HCT116 (cell line): ENCODE data around the gene EP300. TPM values are rescaled to one million over a fixed set of nuclear protein-coding genes. Genes with fewer than 3 reads are reported as not detected.

Experiments
- ATAC-seq: fragments of 200-7000 bp; cut with Tn5 transposase; 2 replicates; pipeline ENCODE4 v1.9.1; 2020; ENCODE audit warnings: mild to moderate bottlenecking, moderate library complexity
- BruUV-seq: library from RNA; stranded (reverse); fragments of 400-500 nt; replicated peaks from 2 replicates; lab custom pipeline; 2021; lab: Mats Ljungman, UMichigan
- CTCF ChIA-PET: fragments of 300-600 bp; sonication (Branson Sonifier 250); formaldehyde crosslinking; loops from one replicate; lab custom pipeline; 2021; ENCODE audit warnings: antibody characterized with exemption; lab: Charles Lee
- POLR2A ChIA-PET: fragments of 300-600, 350-600 bp; sonication (Branson Sonifier 250); formaldehyde crosslinking; loops from one replicate; lab custom pipeline; 2021; ENCODE audit warnings: antibody characterized with exemption; lab: Charles Lee
- RAD21 ChIA-PET, 2 experiments: fragments of 300-600 bp; sonication (Branson Sonifier 250); formaldehyde crosslinking; loops; one replicate each; lab custom pipeline; 2023; ENCODE audit warnings: low total read pairs in 2 of 2; ENCODE audit not compliant: uncharacterized antibody in 2 of 2, unreplicated experiment in 2 of 2, low non-redundant PET in 1 of 2; lab: Charles Lee
- DNase-seq: peaks from one replicate; pipeline ENCODE4 v3.0.0-alpha.2; 2010; ENCODE audit warnings: low read depth, low spot score
- H2AFZ ChIP-seq: fragments of 200-600 bp; shearing (Covaris generic), sonication (generic); 2 replicates; pipeline ENCODE4 v1.6.1; 2017; ENCODE audit warnings: low read depth, mixed run types, mixed read lengths, antibody characterized with exemption, low read length; ENCODE audit not compliant: poor library complexity, severe bottlenecking
- H3K27ac ChIP-seq: 2 replicates; pipeline ENCODE4 v1.5.1; 2012; ENCODE audit warnings: low read depth, low read length
- H3K27me3 ChIP-seq: fragments of 200-600 bp; sonication (generic); 2 replicates; pipeline ENCODE4 v1.6.1; 2016; ENCODE audit warnings: mixed run types, low read length, mixed read lengths; ENCODE audit not compliant: insufficient read depth
- H3K36me3 ChIP-seq, 2 experiments: fragments of 200-500 bp in 1 of 2; fragments of 200-600 bp in 1 of 2; sonication (Bioruptor generic) in 1 of 2; sonication (generic) in 1 of 2; 2 replicates each; pipeline versions ENCODE4 v1.5.1 to v1.6.1; 2014 to 2016; ENCODE audit warnings: low read length in 2 of 2, inconsistent platforms in 1 of 2, mixed read lengths in 1 of 2, mixed run types in 1 of 2; ENCODE audit not compliant: insufficient read depth in 2 of 2, control insufficient read depth in 1 of 2
- H3K4me1 ChIP-seq, 2 experiments: fragments of 200-600 bp in 1 of 2; sonication (generic) in 1 of 2; 2 replicates each; pipeline versions ENCODE4 v1.5.1 to v1.6.1; 2012 to 2017; ENCODE audit warnings: low read length in 2 of 2, inconsistent platforms in 1 of 2, mild to moderate bottlenecking in 1 of 2, mixed read lengths in 1 of 2, mixed run types in 1 of 2, moderate library complexity in 1 of 2; ENCODE audit not compliant: insufficient read depth in 2 of 2, control insufficient read depth in 1 of 2
- H3K4me2 ChIP-seq: fragments of 200-600 bp; sonication (generic); 2 replicates; pipeline ENCODE4 v1.6.1; 2017; ENCODE audit warnings: mixed run types, low read length, mixed read lengths
- H3K4me3 ChIP-seq, 2 experiments: fragments of 200-600 bp in 1 of 2; sonication (generic) in 1 of 2; replicated peaks in 1 of 2; 2 replicates each; pipeline ENCODE4 v1.5.1; 2011 to 2016; ENCODE audit warnings: low read length in 2 of 2, control low read depth in 1 of 2, low read depth in 1 of 2, mild to moderate bottlenecking in 1 of 2, mixed read lengths in 1 of 2, mixed run types in 1 of 2
- H3K79me2 ChIP-seq: fragments of 200-600 bp; sonication (generic); 2 replicates; pipeline ENCODE4 v1.6.1; 2017; ENCODE audit warnings: mild to moderate bottlenecking, mixed run types, low read length, moderate library complexity, mixed read lengths; ENCODE audit not compliant: insufficient read depth
- H3K9ac ChIP-seq: fragments of 200-600 bp; sonication (generic); 2 replicates; pipeline ENCODE4 v1.6.1; 2016; ENCODE audit warnings: low read length, mixed read lengths
- H3K9me2 ChIP-seq: fragments of 200-600 bp; sonication (generic), shearing (Covaris generic); 2 replicates; pipeline ENCODE4 v1.6.1; 2017; ENCODE audit warnings: mixed run types, mild to moderate bottlenecking, moderate library complexity; ENCODE audit not compliant: insufficient read depth
- H3K9me3 ChIP-seq, 2 experiments: fragments of 200-500 bp in 1 of 2; fragments of 200-600 bp in 1 of 2; sonication (Bioruptor generic) in 1 of 2; sonication (generic) in 1 of 2; 2 replicates each; pipeline ENCODE4 v1.6.1; 2014 to 2017; ENCODE audit warnings: low read length in 2 of 2, mixed read lengths in 2 of 2, inconsistent platforms in 1 of 2, low read depth in 1 of 2, mild to moderate bottlenecking in 1 of 2, mixed run types in 1 of 2, moderate library complexity in 1 of 2; ENCODE audit not compliant: control insufficient read depth in 1 of 2, insufficient read depth in 1 of 2
- H4K20me1 ChIP-seq: fragments of 200-600 bp; sonication (generic), shearing (Covaris generic); 2 replicates; pipeline ENCODE4 v1.6.1; 2017; ENCODE audit warnings: mixed run types, mild to moderate bottlenecking, moderate library complexity; ENCODE audit not compliant: insufficient read depth
- CBX3 ChIP-seq: IDR thresholded peaks from 2 replicates; pipeline ENCODE4 v1.6.1; 2012; ENCODE audit warnings: low read depth
- EGR1 ChIP-seq: IDR thresholded peaks from 2 replicates; pipeline ENCODE4 v1.6.1; 2012; ENCODE audit warnings: low read depth
- ELF1 ChIP-seq: IDR thresholded peaks from 2 replicates; pipeline ENCODE4 v1.6.1; 2012; ENCODE audit warnings: low read depth, borderline replicate concordance
- EZH2 ChIP-seq: fragments of 200-600 bp; sonication (generic); IDR thresholded peaks from 2 replicates; pipeline ENCODE4 v1.6.1; 2017; ENCODE audit warnings: antibody characterized with exemption, mixed run types
- EZH2phosphoT487 ChIP-seq: fragments of 200-600 bp; IDR thresholded peaks from 2 replicates; pipeline ENCODE4 v1.6.1; 2018; ENCODE audit warnings: antibody characterized with exemption, borderline replicate concordance
- FOSL1 ChIP-seq: IDR thresholded peaks from 2 replicates; pipeline ENCODE4 v1.6.1; 2012; ENCODE audit warnings: low read depth
- JUND ChIP-seq: IDR thresholded peaks from 2 replicates; pipeline ENCODE4 v1.6.1; 2012
- POLR2A ChIP-seq: IDR thresholded peaks from 2 replicates; pipeline ENCODE4 v1.7.0; 2011; ENCODE audit warnings: borderline replicate concordance; ENCODE audit not compliant: insufficient read depth, insufficient read length; ENCODE audit errors: extremely low read depth
- POLR2AphosphoS5 ChIP-seq: IDR thresholded peaks from 2 replicates; pipeline ENCODE4 v1.6.1; 2011; ENCODE audit warnings: mild to moderate bottlenecking, low read depth, low read length, moderate library complexity
- RAD21 ChIP-seq: IDR thresholded peaks from 2 replicates; pipeline ENCODE4 v1.6.1; 2012; ENCODE audit warnings: low read depth, mild to moderate bottlenecking
- SIN3A ChIP-seq: IDR thresholded peaks from 2 replicates; pipeline ENCODE4 v1.6.1; 2012; ENCODE audit warnings: low read depth
- SP1 ChIP-seq: IDR thresholded peaks from 2 replicates; pipeline ENCODE4 v1.6.1; 2012; ENCODE audit warnings: low read depth
- SRF ChIP-seq: IDR thresholded peaks from 2 replicates; pipeline ENCODE4 v1.6.1; 2012; ENCODE audit warnings: low read depth
- YY1 ChIP-seq: IDR thresholded peaks from 2 replicates; pipeline ENCODE4 v1.6.1; 2011; ENCODE audit warnings: low read length, low read depth, moderate library complexity, mild to moderate bottlenecking; ENCODE audit not compliant: insufficient replicate concordance; ENCODE audit errors: extremely low read depth
- ZBTB33 ChIP-seq: IDR thresholded peaks from 2 replicates; pipeline ENCODE4 v1.6.1; 2011; ENCODE audit warnings: mild to moderate bottlenecking, low read length, moderate library complexity; ENCODE audit not compliant: insufficient replicate concordance; ENCODE audit errors: extremely low read depth
- ZFX ChIP-seq: fragments of 450-650 bp; IDR thresholded peaks from 2 replicates; pipeline ENCODE4 v1.6.1; 2017
- ZNF274 ChIP-seq: fragments of 200-500 bp; sonication (Bioruptor generic); IDR thresholded peaks from 2 replicates; pipeline ENCODE4 v1.6.1; 2014; ENCODE audit warnings: mild to moderate bottlenecking, low read depth, low read length, inconsistent platforms
- intact Hi-C: fragments of 100-400 bp; cut with micrococcal nuclease; formaldehyde crosslinking; loops from 2 replicates; pipeline ENCODE4 v1.10.0; 2022
- total RNA-seq: library from RNA; stranded (reverse); gene quantifications from one replicate; pipeline ENCODE4 v1.2.1, GENCODE V29; 2021; ENCODE audit not compliant: unreplicated experiment
- TF ChIP-seq, protein P1 (sequence below): IDR thresholded peaks from 2 replicates; pipeline ENCODE4 v1.6.1; 2012
- TF ChIP-seq, protein P2 (sequence below): IDR thresholded peaks from 2 replicates; pipeline ENCODE4 v1.6.1; 2012; ENCODE audit warnings: low read depth
- TF ChIP-seq, protein P3 (sequence below), 3 experiments: fragments of 200-600 bp in 1 of 3; sonication (generic) in 1 of 3; IDR thresholded peaks in 2 of 3; conservative IDR thresholded peaks in 1 of 3; 2 replicates each; pipeline ENCODE4 v1.5.1; 2012 to 2017; ENCODE audit warnings: low read depth in 2 of 3, low read length in 2 of 3, antibody characterized with exemption in 1 of 3, borderline replicate concordance in 1 of 3, control low read depth in 1 of 3, mild to moderate bottlenecking in 1 of 3, mixed read lengths in 1 of 3, mixed run types in 1 of 3, moderate library complexity in 1 of 3; ENCODE audit not compliant: insufficient read depth in 1 of 3

EP300 gene
- total RNA-seq, 1 experiment from 2014 or later = 38.8 TPM

GRCh38 chr22:41099036-41099435, 6.6 kb downstream of the EP300 start:
- no peak overlapping the region for H3K4me3 ChIP-seq
- no peak overlapping the region for H2AFZ ChIP-seq
- CTCF ChIA-PET = no interaction called here
- no peak for DNase-seq
- no peak overlapping the region for H3K27ac ChIP-seq
- ATAC-seq = no peak
- no peak overlapping the region for H3K9ac ChIP-seq
- no peak overlapping the region for H3K4me2 ChIP-seq
- H4K20me1 ChIP-seq = peaks cover 24% of the 10 kb centered on the region; the same call in 1 of the 2 replicates
- BruUV-seq = no TSS peak
- TF ChIP-seq JUND (no peak), YY1 (no peak), ZBTB33 (no peak), SP1 (no peak), EGR1 (no peak), ZNF274 (no peak), FOSL1 (no peak), POLR2A (no peak), POLR2AphosphoS5 (no peak), SIN3A (no peak), ELF1 (no peak), CBX3 (no peak), EZH2phosphoT487 (no peak), RAD21 (no peak), SRF (no peak), EZH2 (no peak), ZFX (no peak)
- TF ChIP-seq, protein P1, sequence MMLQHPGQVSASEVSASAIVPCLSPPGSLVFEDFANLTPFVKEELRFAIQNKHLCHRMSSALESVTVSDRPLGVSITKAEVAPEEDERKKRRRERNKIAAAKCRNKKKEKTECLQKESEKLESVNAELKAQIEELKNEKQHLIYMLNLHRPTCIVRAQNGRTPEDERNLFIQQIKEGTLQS = no peak
- TF ChIP-seq, protein P2, sequence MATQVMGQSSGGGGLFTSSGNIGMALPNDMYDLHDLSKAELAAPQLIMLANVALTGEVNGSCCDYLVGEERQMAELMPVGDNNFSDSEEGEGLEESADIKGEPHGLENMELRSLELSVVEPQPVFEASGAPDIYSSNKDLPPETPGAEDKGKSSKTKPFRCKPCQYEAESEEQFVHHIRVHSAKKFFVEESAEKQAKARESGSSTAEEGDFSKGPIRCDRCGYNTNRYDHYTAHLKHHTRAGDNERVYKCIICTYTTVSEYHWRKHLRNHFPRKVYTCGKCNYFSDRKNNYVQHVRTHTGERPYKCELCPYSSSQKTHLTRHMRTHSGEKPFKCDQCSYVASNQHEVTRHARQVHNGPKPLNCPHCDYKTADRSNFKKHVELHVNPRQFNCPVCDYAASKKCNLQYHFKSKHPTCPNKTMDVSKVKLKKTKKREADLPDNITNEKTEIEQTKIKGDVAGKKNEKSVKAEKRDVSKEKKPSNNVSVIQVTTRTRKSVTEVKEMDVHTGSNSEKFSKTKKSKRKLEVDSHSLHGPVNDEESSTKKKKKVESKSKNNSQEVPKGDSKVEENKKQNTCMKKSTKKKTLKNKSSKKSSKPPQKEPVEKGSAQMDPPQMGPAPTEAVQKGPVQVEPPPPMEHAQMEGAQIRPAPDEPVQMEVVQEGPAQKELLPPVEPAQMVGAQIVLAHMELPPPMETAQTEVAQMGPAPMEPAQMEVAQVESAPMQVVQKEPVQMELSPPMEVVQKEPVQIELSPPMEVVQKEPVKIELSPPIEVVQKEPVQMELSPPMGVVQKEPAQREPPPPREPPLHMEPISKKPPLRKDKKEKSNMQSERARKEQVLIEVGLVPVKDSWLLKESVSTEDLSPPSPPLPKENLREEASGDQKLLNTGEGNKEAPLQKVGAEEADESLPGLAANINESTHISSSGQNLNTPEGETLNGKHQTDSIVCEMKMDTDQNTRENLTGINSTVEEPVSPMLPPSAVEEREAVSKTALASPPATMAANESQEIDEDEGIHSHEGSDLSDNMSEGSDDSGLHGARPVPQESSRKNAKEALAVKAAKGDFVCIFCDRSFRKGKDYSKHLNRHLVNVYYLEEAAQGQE = no peak
- TF ChIP-seq, protein P3, sequence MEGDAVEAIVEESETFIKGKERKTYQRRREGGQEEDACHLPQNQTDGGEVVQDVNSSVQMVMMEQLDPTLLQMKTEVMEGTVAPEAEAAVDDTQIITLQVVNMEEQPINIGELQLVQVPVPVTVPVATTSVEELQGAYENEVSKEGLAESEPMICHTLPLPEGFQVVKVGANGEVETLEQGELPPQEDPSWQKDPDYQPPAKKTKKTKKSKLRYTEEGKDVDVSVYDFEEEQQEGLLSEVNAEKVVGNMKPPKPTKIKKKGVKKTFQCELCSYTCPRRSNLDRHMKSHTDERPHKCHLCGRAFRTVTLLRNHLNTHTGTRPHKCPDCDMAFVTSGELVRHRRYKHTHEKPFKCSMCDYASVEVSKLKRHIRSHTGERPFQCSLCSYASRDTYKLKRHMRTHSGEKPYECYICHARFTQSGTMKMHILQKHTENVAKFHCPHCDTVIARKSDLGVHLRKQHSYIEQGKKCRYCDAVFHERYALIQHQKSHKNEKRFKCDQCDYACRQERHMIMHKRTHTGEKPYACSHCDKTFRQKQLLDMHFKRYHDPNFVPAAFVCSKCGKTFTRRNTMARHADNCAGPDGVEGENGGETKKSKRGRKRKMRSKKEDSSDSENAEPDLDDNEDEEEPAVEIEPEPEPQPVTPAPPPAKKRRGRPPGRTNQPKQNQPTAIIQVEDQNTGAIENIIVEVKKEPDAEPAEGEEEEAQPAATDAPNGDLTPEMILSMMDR (IDR thresholded peaks at IDR 0.05 in 2 of 3, conservative IDR thresholded peaks at IDR 0.05 in 1 of 3; ENCODE audit: borderline replicate concordance in 1 of 3, insufficient read depth in 1 of 3, low read depth in 2 of 3, low read length in 2 of 3) = no peak
- TF ChIP-seq, all 23 proteins: peak for 0
- ChIA-PET POLR2A (no interaction called here), RAD21 (no interaction called here)
- Histone ChIP-seq H3K9me3 (no peaks in the 10 kb centered on the region), H3K9me2 (no peaks in the 10 kb centered on the region), H3K79me2 (peaks cover 100% of the 10 kb centered on the region), H3K36me3 (peaks cover 3 to 14% of the 10 kb centered on the region in 2 experiments; a peak in 1 of 4 replicates), H3K27me3 (no peaks in the 10 kb centered on the region), H3K4me1 (peaks cover 6 to 10% of the 10 kb centered on the region in 2 experiments; a peak in 3 of 4 replicates)
- intact Hi-C loops = loop anchor here (10.0 kb wide), 2 partner anchors 174 to 346 kb away; partner anchors contain the start of gene TOB2
